NCI-H2196 (cell line): Measurements from ENCODE around the gene AP3B2.
"Not testable (repeated sequence)": the region's sequence is repeated elsewhere in the genome, so short reads cannot be mapped to it uniquely, and the experiment has no call there.

Experiments used
- DNase-seq: peaks from one replicate; lab custom pipeline; 2025; ENCODE audit not compliant: unreplicated experiment; lab: John Stamatoyannopoulos, UW

Gene AP3B2

GRCh38 chr15:82650046-82650670, 59.5 kb downstream of the AP3B2 start:
- DNase-seq: no peak

- no peak for DNase-seq
Measured at GRCh38 chr15:82649226-82649999, 60.3 kb downstream of the AP3B2 start.

- DNase-seq: no peak
Measured at GRCh38 chr15:82648257-82649103, 61.2 kb downstream of the AP3B2 start.

- peak; percentile 33 for DNase-seq
Measured at GRCh38 chr15:82647835-82648256, 61.8 kb downstream of the AP3B2 start.

- DNase-seq: peak; percentile 67
Measured at GRCh38 chr15:82647045-82647834, 62.4 kb downstream of the AP3B2 start, which contains the start of gene CPEB1. CPEB1 (minus strand) TSS chr15:82647363; CDS start chr15:82628459, 18,904 bp downstream.

GRCh38 chr15:82646250-82647044, 63.2 kb downstream of the AP3B2 start:
- DNase-seq: peak; percentile 49

- DNase-seq: not testable (repeated sequence)
Measured at GRCh38 chr15:82644967-82645852, 64.5 kb downstream of the AP3B2 start.

- DNase-seq: no peak
Measured at GRCh38 chr15:82643992-82644391, 65.7 kb downstream of the AP3B2 start.

GRCh38 chr15:82642656-82643055, 67.0 kb downstream of the AP3B2 start:
- no peak for DNase-seq

GRCh38 chr15:82641129-82641798, 68.4 kb downstream of the AP3B2 start:
- no peak for DNase-seq

- no peak for DNase-seq
Measured at GRCh38 chr15:82640672-82641071, 69.0 kb downstream of the AP3B2 start.

- no peak for DNase-seq
Measured at GRCh38 chr15:82635798-82636197, 73.9 kb downstream of the AP3B2 start.

GRCh38 chr15:82630033-82630432, 79.6 kb downstream of the AP3B2 start:
- DNase-seq: no peak

- no peak for DNase-seq
Measured at GRCh38 chr15:82625136-82625535, 84.5 kb downstream of the AP3B2 start.

- DNase-seq: no peak
Measured at GRCh38 chr15:82624438-82624837, 85.2 kb downstream of the AP3B2 start.

- DNase-seq: no peak
Measured at GRCh38 chr15:82624008-82624407, 85.7 kb downstream of the AP3B2 start.

- no peak for DNase-seq
Measured at GRCh38 chr15:82621970-82622369, 87.7 kb downstream of the AP3B2 start.

GRCh38 chr15:82613747-82614146, 95.9 kb downstream of the AP3B2 start:
- no peak for DNase-seq
